GM12891 (cell line): ENCODE measurements around the gene LYSMD4.

ENCODE experiments used
- PAX5 ChIP-seq: IDR thresholded peaks from 2 replicates; pipeline ENCODE4 v1.6.1; 2011; ENCODE audit warnings: low read length, moderate library complexity, mild to moderate bottlenecking; ENCODE audit not compliant: insufficient read depth, severe bottlenecking
- POLR2A ChIP-seq: IDR thresholded peaks from 2 replicates; pipeline ENCODE4 v1.6.1; 2011; ENCODE audit warnings: low read depth, low read length, control low read depth
- POLR2AphosphoS5 ChIP-seq: IDR thresholded peaks from 2 replicates; pipeline ENCODE4 v1.6.1; 2011; ENCODE audit warnings: low read depth, low read length, control low read depth
- SPI1 ChIP-seq: IDR thresholded peaks from 2 replicates; pipeline ENCODE4 v1.6.1; 2011; ENCODE audit warnings: low read depth, low read length, control low read depth
- TAF1 ChIP-seq: IDR thresholded peaks from 2 replicates; pipeline ENCODE4 v1.6.1; 2011; ENCODE audit warnings: low read depth, low read length, control low read depth

DNA sequence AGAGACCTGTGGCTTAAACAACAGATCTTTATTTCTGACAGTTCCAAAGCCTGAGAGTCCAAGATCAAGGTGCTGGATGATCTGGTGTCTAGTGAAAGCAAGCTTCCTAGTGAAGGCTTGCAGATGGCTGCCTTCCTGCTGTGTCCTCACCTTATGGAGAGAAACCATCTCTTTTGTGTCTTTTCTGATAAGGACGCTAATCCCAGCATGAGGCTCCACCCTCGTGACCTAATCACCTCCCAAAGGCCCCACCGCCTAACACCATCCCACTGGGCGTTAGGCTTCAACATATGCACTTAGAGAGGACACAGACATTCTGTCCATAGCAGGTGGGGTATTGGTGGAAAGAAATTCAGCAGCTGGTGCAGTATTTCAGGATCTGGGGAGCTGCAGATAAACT, 19.8 kb upstream of the LYSMD4 start:
- no peak for TF ChIP-seq POLR2A
- no peak for TF ChIP-seq PAX5
- TF ChIP-seq TAF1 = no peak
- no peak for TF ChIP-seq POLR2AphosphoS5
- no peak for TF ChIP-seq SPI1
